ENCODE data around the gene ICOSLG.
"Not testable (repeated sequence)": the region's sequence is repeated elsewhere in the genome, so short reads cannot be mapped to it uniquely, and the experiment has no call there.

Gene ICOSLG

DNA sequence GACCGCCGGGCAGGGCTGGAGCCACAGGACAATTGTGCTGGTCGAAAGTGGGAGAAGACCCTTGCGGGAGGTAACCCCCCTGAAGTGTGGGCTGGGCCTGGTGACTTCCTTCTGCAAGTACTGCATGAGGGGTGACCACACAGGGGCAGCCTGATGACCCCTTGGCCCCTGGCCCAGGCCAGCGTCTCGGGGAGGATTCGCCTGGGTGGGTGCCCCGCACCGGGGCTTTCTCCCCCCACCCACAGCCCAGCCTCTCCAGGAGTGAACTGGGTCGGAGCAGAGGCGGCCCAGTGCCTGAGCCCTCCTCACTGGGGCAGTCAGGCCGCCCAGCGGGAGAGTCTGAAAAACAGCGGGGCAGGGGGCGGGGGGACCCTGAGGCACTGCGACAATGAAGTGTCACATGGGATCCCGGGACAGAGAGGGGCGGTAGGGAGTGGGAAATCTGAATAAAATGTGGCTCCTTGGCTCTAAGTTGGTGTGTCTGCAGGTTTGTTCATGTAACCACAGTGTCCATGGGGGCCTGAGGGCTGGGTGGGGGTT, 22.5 kb upstream of the ICOSLG start:
- DNase-seq, result no peak

DNA sequence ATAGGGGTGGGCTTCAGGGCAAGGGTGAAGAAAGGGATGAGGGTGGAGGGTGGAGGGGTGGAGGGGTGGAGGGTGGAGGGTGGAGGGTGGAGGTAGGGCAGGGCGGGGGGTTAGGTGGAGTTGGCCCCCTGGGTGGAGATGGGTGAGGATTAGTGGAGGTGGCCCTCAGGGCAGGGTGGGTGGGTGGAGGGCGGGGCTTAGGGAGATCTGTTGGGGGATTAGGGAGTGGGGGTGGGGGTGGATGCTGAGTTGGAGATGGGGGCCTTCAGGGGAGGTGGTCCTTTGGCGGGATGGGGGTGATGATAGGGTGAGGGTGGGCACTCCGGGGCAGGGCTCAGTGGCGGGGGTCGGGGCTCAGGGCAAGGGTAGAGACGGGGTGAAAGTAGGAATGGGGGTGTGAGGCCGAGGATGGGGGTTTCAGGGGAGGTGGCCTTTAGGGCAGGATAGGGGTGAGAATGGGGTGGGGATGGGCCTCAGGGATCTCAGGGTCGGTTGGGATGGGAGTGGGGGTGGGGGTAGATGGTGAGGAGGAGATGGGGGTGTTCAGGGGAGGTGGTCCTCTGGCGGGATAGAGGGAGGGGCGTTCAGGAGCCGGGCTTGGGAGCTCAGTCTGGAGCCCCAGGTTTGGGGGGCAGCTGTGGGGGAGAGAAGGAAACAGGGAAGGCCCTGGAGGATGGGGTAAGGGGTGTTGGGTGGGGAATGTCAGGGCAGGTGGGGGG, 21.8 kb upstream of the ICOSLG start:
- DNase-seq, result no peak

DNA sequence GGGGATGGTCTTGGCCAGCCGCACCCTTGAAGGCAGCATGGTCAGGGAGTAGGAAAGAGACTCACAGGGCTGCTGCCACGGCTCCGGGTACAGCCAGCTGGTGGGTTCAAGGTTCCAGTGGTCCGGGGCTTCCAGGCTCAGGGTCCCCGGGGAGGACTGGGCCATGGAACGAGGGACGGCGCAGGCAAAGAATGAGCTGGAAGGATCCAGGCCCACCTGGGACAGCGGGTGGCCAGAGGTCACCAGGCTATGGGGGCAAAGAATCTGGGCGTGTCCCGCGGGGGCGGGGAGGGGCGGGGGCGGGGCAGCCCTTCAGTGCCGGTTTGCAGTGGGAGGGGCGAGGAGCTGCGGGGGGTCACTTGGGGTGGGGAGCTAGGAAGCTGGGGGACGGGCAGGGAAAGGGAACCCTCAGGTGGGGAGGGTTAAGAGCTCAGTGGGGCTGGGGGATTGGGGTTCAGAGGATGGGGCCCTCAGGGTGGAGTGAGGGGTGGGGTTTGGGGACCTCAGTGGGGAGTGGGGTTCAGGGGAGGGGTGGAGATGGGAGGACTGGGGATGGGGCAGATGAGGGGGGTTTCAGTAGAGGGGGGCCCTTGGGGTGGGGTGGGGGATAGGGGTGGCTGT, 21.0 kb upstream of the ICOSLG start, which contains the start of gene DNMT3L:
Gene DNMT3L, minus strand, starts transcription at position 223 of the 621 bp plus-strand sequence. CDS start 638 bp downstream, outside the sequence.
- DNase-seq, result no peak

DNA sequence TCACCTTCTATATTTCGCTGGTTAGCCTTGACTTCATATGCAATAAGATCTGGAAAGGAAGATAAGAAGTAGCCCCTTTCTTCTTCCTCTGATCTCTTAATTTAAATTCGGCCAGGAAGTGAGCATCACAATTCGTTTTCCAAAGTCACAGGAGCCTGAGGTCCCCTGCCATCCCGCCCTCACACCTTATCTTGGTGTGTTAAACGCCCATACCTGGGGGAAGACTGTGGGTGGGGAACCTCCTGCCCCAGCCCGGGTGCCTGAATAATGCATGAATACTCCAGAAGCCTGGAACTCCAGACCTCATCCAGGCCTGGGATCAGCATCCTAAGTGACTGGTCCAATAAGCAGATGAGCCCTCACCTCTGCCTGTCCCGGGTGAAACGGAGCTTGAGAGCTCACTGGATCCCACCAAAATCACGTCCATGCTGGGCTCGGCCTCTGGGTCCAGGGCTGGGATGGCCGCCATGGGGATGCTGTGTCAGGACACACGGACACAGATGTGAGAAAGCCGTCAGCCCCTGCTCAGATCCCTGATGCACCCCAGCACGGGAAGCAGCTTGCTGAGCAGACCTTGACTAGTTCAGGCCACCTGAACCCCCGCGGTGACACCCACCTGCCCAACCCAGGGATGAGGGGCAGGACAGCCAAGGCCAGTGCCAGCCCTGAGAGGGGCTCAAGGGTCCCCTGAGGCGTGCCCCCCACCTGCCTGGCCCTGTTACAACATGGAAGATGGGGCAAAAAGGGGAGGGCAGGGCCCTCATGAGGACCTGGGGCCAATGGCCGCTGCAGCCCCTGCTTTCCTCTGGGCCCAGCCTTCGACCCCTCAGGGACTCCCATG, 20.3 kb upstream of the ICOSLG start:
- no peak for DNase-seq

DNA sequence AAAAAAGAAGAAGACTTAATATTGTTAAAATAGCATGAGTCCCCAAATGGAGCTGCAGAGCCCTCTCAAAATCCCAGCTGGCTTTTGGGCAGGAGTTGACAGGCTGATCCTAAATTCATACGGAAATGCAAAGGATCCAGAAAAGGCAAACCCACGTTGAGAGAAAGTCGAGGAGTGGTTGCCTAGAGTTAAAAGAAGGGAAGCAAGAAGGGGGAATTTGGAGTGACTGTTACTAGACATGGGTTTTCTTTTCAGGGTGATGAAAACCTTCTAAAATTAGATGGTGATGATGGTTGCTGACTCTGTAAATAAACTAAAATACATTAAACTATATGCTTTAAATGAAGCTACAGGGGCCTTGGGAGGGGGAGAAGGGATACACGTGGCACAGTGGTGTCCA, 19.3 kb upstream of the ICOSLG start:
- DNase-seq, result no peak

DNA sequence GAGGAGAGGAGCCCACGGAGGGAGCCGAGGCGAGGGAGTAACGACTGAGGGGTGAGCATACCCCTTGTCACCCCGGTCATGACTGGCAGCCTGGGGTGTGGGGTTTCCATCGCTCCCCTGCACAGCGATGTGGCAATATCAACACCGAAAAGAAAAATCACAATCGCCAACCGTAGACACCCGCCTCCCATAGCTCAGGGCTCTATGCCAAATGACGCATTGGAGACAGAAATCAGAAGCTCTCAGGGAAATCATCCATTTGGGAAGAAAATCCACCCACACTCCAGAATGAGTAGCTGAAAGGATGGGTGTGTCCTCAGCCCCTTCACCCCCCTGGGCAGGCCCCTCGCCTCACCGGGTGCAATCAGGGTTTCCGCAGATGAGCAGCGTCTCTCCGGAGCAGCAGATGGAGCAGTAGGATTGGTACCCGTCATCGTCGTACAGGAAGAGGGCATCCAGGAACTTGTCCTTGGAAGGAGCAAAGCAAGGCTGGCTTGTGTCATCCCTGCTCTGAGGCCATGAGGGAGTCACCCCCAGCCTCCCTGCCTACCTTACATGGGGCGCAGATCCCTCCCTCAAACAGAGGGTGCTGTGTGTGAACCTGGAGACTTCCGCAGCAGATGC, 18.5 kb upstream of the ICOSLG start:
- no peak for DNase-seq

DNA sequence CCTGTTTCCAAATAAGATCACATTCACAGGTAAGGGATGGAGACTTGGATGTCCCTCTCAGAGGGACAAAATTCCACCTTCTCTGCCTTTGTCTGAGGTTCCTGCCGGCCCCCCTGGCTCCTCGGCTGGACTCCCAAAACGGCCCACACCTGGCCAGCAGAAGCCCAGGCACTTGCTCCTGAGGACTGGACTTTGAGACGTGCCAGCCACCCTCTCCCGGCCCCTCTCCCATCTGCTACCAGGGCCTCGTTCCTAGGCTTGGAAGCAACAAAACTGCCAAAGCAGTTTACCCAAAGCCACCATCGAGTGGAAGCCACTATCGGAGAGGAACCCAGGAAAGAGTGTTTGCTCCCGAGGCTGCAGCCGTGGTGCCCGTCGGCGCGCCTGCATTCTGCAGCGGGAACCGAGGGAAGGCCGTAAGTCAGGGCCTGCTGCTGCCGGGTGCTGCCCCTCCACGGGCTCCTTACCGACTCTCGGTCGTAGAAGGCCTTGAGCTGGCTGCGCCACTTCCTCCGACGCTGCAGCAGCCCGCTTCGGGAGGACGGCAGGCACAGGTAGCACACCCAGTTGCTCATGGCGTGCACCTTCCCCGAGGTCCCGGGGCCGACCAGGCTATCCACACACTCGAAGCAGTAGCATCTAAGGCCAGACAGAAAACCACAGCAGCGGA, 17.4 kb upstream of the ICOSLG start:
- no peak for DNase-seq

DNA sequence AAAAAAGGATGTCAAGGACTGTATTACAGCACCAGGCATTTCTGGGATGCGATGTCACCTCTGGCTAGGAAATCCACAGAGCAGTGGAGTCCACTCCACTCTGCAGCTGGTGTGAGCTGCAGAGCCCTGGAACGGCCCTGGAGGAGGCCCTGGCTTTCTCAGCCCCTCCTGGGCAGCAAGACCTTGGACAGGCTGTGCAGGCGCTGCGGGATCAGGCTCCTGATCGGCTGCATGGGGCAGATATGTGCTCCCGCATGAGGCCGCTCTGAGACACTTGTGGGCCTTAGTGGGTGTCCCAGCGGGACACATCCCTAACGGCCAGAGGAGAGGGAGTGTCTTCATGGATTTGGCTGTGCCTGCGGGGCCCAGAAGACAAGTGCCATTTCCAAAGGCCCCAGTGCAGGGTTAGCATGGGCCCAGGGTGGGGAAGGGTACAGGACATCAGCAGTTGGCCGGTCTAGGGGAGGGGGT, 14.8 kb upstream of the ICOSLG start:
- no peak for DNase-seq

DNA sequence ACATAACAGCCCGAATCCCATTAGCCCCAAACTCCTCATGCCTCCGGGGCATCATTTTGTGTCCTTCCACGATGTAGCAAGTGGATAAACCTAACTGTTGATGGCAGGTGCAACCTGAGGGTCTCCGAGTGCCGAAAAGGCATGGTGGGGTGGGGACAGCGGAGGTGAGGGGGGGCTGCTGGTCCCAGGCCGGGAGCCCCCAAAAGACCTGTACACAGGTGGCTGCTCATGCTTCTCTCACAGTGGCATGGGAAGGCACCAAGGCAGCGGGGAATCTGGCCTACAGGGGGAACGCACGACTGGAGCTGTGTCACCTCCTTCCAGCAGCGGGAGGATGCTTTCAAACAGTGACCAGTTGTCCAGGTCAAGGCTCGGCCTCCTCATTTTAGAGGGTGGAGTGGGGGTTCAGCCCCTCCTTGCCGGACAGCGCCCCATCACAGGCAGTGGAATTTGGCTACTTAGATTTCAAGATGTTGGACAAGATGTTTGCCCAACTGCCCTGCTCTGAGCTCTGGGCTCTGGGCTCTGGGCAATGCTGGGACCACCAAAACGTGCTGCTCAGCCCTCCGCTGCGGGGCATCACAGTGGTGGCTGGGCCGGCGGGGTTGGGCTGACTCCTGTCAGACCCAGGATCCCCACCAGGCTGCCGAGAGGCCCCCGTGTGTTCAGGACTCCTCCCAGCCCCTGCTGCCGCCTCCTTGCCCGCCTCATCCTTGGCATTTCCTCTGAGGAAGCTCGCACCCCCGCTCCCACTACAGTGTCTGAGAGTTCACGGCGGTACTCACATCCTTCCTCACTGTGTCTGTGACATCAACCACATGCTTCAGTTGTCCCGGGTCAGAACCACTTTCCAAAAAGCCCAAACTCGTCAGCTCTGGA, 13.3 kb upstream of the ICOSLG start:
- DNase-seq, result no peak

DNA sequence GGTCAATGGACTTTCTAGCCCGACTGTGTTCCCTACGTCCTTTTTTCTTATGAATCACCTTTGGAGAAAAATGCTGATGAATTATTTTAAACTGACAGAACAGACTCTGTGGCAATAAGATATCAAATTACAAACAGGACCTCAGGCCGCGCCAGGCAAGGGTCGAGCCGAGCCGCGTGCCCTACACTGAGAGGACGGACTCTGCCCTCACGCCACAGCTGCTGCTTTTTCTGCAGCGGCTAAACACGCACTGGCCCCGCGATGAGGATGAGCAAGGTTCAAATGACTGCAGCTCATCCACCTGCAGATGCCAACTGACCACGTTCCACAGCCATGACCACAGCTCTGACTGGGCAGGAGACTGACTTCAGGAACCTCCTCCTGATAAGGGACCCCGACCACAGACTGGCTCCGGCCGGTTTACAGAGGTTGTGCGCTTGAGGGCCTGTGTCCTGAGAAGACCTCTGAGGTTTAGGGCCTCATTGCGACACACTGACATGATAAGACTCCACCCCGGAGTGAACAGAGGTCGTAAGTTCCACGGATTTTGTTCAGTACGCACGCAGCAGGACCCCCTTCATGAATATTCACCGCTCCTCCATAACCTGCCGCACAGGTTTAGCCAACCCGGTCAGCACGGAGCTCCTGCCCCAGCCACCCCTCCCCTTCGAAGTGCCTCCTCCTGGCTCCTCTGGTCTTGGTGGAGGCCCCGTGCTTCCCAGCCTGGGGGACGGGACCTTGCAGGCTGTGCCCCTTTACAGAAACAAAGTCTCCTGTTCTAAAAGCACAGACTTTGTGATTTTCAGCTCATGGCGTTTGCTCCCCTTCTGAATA, 8.7 kb upstream of the ICOSLG start:
- not testable (repeated sequence) for DNase-seq

DNA sequence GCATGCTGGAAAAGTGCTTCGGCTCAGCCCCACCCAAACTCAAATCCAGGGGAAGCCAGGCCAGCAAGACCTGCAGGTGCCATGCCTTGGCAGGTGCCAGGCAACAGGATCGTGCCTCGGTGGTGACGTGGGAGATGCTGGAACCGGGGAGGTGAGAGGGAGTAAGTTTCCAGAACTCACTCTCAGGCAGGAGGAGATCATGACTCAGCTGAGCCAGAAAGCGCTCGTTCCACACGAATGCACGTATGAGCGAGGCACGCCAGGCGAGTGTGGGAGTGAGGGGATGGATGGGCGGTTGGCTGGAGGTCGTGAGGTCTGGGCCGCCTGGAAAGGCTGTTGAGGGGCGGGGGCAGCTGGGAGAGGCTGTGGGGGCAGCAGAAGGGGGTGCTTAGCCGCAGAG, 7.2 kb upstream of the ICOSLG start:
- not testable (repeated sequence) for DNase-seq

DNA sequence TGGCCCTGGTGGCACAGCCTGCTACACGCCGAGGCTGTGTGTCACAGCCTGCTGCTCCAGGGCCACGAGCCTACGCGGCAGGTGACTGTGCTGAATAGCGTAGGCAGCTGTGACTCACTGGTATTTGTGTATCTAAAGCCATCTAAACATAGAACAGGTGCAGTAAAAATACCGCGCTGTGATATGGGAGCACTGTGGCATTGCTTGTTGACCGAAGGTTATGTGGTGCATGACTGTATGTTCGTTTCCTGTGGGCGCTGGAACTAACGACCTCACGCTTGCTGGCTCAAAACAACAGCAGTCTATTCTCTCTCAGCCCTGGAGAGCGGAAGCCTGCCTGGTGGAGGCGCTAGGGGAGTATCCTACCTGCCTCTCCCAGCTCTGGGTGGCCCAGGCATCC, 3.2 kb upstream of the ICOSLG start:
- not testable (repeated sequence) for DNase-seq

DNA sequence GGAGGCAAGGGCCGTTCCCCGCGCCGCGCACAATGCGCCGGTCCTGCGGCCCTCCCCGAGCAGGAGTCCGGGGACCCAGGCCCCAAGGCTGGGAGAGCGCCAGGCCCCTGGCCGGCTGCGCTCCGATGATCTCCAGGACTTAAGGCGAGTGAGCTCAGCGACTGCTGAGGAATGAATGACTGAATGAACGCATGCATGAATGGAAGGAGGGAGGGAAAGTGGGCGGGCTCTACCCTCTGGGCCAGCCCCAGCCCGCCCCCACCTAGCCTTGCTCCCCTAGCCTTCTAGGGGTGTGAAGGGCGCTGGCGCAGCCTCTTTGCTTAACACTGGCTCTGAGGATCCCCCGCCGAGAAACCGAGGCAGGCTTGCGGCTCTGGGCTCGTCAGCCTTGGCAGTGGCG, 538 bp upstream of the ICOSLG start:
- not testable (repeated sequence) for DNase-seq

DNA sequence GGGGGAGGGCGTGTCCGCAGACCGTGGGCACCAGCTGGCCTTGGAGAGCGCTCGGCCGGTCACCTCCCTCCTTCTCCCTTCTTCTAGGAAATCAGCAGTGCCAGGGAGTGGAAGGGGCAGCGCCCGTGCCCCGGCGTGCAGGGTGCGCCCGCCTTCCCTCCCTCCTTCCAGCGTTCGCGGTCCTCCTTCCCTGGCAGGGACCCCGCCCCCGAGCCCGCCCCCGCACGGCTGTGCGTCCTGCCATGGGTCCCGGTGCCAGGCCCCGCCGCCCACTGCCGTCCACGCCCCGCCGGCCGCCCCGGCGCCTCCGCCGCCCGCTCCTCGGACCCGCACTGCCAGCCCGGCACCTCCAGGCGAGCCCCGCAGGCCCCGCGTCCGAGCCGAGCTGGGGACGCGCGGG, 390 bp downstream of the ICOSLG start:
- DNase-seq, result not testable (repeated sequence)

DNA sequence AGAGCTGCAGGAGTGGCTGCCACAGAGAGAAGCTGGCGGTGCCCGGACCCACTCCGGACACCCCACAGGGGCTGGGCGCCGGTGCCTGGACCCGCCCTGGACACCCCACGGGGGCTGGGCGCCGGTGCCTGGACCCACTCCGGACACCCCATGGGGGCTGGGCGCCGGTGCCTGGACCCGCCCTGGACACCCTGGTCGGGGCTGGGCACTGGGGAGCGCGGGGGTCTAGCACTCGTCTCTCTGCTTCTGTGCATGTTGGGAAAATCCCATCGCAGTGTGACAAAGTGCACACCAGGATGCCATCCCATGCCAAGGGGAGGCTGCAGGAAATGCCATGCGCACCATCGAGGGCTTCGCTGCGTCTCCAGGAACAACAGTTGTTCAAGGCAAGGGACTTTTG, 11.2 kb downstream of the ICOSLG start:
- DNase-seq, result not testable (repeated sequence)

DNA sequence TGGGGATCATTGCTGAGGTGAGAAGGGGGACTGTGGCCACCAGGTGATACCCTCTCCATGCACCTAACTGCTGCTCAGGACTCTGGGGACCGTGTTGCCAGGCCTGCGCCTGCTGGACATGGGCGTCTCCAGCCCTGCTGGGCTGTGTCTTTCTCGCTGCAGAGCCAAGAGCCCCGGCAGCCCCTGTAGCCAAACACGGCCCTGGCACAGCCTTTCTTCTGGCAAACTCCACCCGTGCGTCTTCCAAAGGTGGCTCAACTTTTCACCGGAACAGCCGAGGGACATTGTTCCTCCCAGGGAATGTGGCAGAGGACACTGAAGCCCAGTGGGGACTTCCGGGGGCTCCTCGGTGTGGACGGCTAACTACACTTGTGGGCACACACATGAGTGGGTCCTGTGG, 12.6 kb downstream of the ICOSLG start:
- not testable (repeated sequence) for DNase-seq

DNA sequence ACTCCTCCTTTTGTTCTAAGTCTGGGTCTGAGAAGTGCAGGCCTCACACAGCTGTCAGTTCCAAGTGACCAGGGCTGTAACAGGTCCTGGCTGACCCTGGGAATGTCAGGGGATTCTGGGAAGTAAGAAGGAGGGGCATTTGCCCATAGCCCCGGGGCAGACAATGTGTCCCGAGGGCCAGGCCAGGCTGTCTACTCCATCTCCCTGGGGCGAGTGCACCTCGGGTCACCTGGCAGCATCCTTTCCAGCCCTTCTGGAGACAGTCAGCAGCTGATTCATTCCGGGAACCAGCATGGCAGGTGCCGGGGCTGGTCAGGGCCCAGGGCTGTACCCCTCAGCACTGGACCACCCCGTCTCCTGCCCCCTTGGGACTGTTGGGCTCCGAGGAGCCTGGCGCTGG, 13.1 kb downstream of the ICOSLG start:
- not testable (repeated sequence) for DNase-seq

DNA sequence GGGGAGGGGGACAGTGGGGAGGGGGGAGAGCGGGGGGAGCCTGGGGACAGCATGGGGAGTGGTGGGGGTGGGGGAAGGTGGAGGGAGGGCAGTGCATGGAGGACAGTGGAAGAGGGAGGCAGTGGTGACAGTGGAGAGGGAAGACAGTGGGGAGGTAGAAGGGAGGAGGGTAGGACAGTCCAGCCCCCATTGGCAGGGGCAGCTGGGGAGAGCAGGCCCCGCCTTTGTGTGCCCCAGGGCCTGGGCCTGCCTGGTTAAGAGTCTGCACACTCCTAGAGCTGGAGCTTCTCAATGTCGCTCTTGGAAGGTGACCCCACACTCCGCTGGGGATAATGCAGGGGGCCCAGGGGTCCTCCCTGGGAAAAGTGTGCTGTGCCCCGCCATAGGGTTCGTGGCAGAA, 15.1 kb downstream of the ICOSLG start:
- not testable (repeated sequence) for DNase-seq

DNA sequence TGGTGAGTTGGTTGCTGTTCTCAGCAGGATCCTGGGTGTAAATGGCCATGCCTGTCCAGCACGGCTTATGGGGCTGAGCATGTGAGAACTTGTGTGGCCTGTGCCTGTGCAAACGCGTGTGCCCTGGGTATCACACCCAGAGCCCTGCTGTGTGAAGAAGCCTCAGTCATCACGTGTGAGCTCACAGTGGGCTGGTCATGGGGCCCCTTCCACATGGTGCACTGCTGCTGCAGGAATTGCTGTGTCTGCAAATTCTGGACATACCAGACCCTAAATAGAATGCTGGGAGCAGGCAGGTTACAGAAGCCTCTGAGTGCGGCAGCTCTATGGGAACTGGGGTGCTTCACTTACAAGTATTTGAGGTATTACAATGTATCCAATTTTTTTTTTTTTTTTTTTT, 17.4 kb downstream of the ICOSLG start:
- DNase-seq, result not testable (repeated sequence)

DNA sequence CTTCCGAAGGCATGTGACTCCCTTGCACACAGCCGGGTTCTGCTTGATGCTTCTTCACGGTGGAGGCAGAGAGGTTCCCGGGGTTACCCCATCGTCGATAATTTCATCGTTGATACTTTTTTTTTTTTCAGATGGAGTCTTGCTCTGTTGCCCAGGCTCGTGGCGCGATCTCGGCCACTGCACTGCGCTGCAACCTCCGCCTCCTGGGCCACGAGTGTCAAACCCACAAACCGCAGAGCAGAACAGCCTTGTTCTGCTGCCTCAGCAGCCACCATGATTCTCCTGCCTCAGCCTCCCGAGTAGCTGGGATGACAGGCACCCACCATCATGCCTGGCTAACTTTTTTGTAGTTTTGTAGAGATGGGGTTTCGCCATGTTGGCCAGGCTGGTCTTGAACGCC, 20.1 kb downstream of the ICOSLG start:
- not testable (repeated sequence) for DNase-seq
